Stimulated activated naive B cell treated with anti-CD40 and anti-IgM and Interleukin-4, amounts not matched to agents 10 μg/mL and 1 μg/mL and 100 μg/mL, for 72 hours (primary cell): ENCODE results near the gene DRC3.

ENCODE experiments used
- ATAC-seq, 2 donors: fragments of 150-1000 bp; cut with Tn5 transposase; replicated peaks; 2 replicates each; pipeline ENCODE4 v1.10.0; 2021; ENCODE audit warnings: moderate library complexity in 1 of 2
- DNase-seq: peaks from one replicate; pipeline ENCODE4 v3.0.0; 2021
- H3K27ac Mint-ChIP-seq: one replicate; pipeline ENCODE4 v1.8.0; 2022; ENCODE audit warnings: mild to moderate bottlenecking, mixed read lengths
- H3K27me3 Mint-ChIP-seq, 2 donors: one replicate each; pipeline ENCODE4 v1.8.0; 2022; ENCODE audit warnings: mixed read lengths in 2 of 2
- H3K36me3 Mint-ChIP-seq, 2 donors: one replicate each; pipeline ENCODE4 v1.8.0; 2022; ENCODE audit warnings: mixed read lengths in 2 of 2, mild to moderate bottlenecking in 1 of 2
- H3K4me1 Mint-ChIP-seq, 2 donors: one replicate each; pipeline ENCODE4 v1.8.0; 2022; ENCODE audit warnings: mixed read lengths in 2 of 2, mild to moderate bottlenecking in 1 of 2
- H3K4me3 Mint-ChIP-seq, 2 donors: one replicate each; pipeline ENCODE4 v1.8.0; 2022; ENCODE audit warnings: mild to moderate bottlenecking in 2 of 2, mixed read lengths in 2 of 2, moderate library complexity in 1 of 2
- H3K9me3 Mint-ChIP-seq, 2 donors: one replicate each; pipeline ENCODE4 v1.8.0; 2022; ENCODE audit warnings: mixed read lengths in 2 of 2, mild to moderate bottlenecking in 1 of 2

Gene DRC3

GRCh38 chr17:18021372-18021771, 48.7 kb downstream of the DRC3 start:
- no peak for ATAC-seq
- no peaks in the 10 kb centered on the region for H3K9me3 Mint-ChIP-seq

GRCh38 chr17:18025241-18025944, 52.7 kb downstream of the DRC3 start:
- Mint-ChIP-seq H3K27me3 (no peaks in the 10 kb centered on the region), H3K9me3 (no peaks in the 10 kb centered on the region), H3K36me3 (peaks cover 14% of the 10 kb centered on the region in 2 donors), H3K4me1 (peaks cover 0 to 5% of the 10 kb centered on the region in 2 donors), H3K4me3 (no peak overlapping the region), H3K27ac (no peak overlapping the region)
- DNase-seq (no peak), ATAC-seq (no peak)

More at GRCh38 chr17:18021372-18021771, 48.7 kb downstream of the DRC3 start:
- peaks cover 26 to 28% of the 10 kb centered on the region in 2 donors for H3K36me3 Mint-ChIP-seq
- H3K4me1 Mint-ChIP-seq = peaks cover 6% of the 10 kb centered on the region in 2 donors
- no peak for DNase-seq
- H3K27me3 Mint-ChIP-seq = no peaks in the 10 kb centered on the region
- H3K4me3 Mint-ChIP-seq = no peak overlapping the region
- H3K27ac Mint-ChIP-seq = no peak overlapping the region

- Mint-ChIP-seq H3K27me3 (no peaks in the 10 kb centered on the region), H3K4me1 (peaks cover 0 to 5% of the 10 kb centered on the region in 2 donors), H3K9me3 (no peaks in the 10 kb centered on the region), H3K4me3 (no peak overlapping the region), H3K36me3 (peaks cover 12% of the 10 kb centered on the region in 2 donors), H3K27ac (no peak overlapping the region)
- no peak for ATAC-seq
- no peak for DNase-seq
Measured at GRCh38 chr17:18025945-18026776, 53.5 kb downstream of the DRC3 start.

- Mint-ChIP-seq H3K27me3 (no peaks in the 10 kb centered on the region), H3K4me1 (peaks cover 8 to 11% of the 10 kb centered on the region in 2 donors), H3K27ac (no peak overlapping the region), H3K9me3 (no peaks in the 10 kb centered on the region), H3K4me3 (no peak overlapping the region), H3K36me3 (peaks cover 7% of the 10 kb centered on the region in 2 donors)
- ATAC-seq (no peak), DNase-seq (no peak)
Measured at GRCh38 chr17:18027280-18027679, 54.6 kb downstream of the DRC3 start.

GRCh38 chr17:18028114-18028951, 55.7 kb downstream of the DRC3 start:
- peaks cover 18% of the 10 kb centered on the region in 2 donors for H3K4me1 Mint-ChIP-seq
- no peak overlapping the region for H3K4me3 Mint-ChIP-seq
- DNase-seq (no peak), ATAC-seq (no peak)
- H3K36me3 Mint-ChIP-seq = peaks cover 7 to 11% of the 10 kb centered on the region in 2 donors
- H3K27me3 Mint-ChIP-seq = no peaks in the 10 kb centered on the region
- H3K27ac Mint-ChIP-seq = no peak overlapping the region
- H3K9me3 Mint-ChIP-seq = no peaks in the 10 kb centered on the region

- DNase-seq (no peak), ATAC-seq (no peak)
- H3K27ac Mint-ChIP-seq = no peak overlapping the region
- peaks cover 7 to 11% of the 10 kb centered on the region in 2 donors for H3K36me3 Mint-ChIP-seq
- no peak overlapping the region for H3K4me3 Mint-ChIP-seq
- H3K4me1 Mint-ChIP-seq = peaks cover 24 to 26% of the 10 kb centered on the region in 2 donors
- no peaks in the 10 kb centered on the region for H3K27me3 Mint-ChIP-seq
- H3K9me3 Mint-ChIP-seq = no peaks in the 10 kb centered on the region
Measured at GRCh38 chr17:18028952-18029540, 56.4 kb downstream of the DRC3 start.

- Mint-ChIP-seq H3K27ac (peak overlapping the region; percentile 14), H3K27me3 (no peaks in the 10 kb centered on the region), H3K4me1 (peaks cover 24 to 38% of the 10 kb centered on the region in 2 donors), H3K4me3 (no peak overlapping the region), H3K9me3 (no peaks in the 10 kb centered on the region), H3K36me3 (peaks cover 9 to 12% of the 10 kb centered on the region in 2 donors)
- DNase-seq (no peak), ATAC-seq (no peak)
Measured at GRCh38 chr17:18031955-18032354, 59.3 kb downstream of the DRC3 start.

- DNase-seq = peak; percentile 47
- peaks cover 36 to 53% of the 10 kb centered on the region in 2 donors for H3K4me1 Mint-ChIP-seq
Measured at GRCh38 chr17:18033442-18034099, 60.9 kb downstream of the DRC3 start.

GRCh38 chr17:18035704-18036103, 63.0 kb downstream of the DRC3 start:
- no peaks in the 10 kb centered on the region for H3K9me3 Mint-ChIP-seq
- no peaks in the 10 kb centered on the region for H3K27me3 Mint-ChIP-seq
- ATAC-seq (no peak), DNase-seq (no peak)
- peaks cover 43 to 63% of the 10 kb centered on the region in 2 donors for H3K4me1 Mint-ChIP-seq
- peaks cover 8 to 12% of the 10 kb centered on the region in 2 donors for H3K36me3 Mint-ChIP-seq
- no peak overlapping the region for H3K27ac Mint-ChIP-seq
- H3K4me3 Mint-ChIP-seq = no peak overlapping the region

More at GRCh38 chr17:18033442-18034099, 60.9 kb downstream of the DRC3 start:
- Mint-ChIP-seq H3K27ac (peak overlapping the region; percentile 69), H3K4me3 (no peak overlapping the region), H3K27me3 (no peaks in the 10 kb centered on the region), H3K36me3 (peaks cover 8 to 12% of the 10 kb centered on the region in 2 donors), H3K9me3 (no peaks in the 10 kb centered on the region)
- peak; percentile 82 to 85 for ATAC-seq

- H3K27me3 Mint-ChIP-seq = no peaks in the 10 kb centered on the region
- H3K36me3 Mint-ChIP-seq = peaks cover 8 to 11% of the 10 kb centered on the region in 2 donors
- no peaks in the 10 kb centered on the region for H3K9me3 Mint-ChIP-seq
- H3K4me1 Mint-ChIP-seq = peaks cover 46 to 69% of the 10 kb centered on the region in 2 donors
- ATAC-seq = no peak
- peak overlapping the region; percentile 84 for H3K27ac Mint-ChIP-seq
- no peak for DNase-seq
- peak overlapping the region; percentile 83 to 87 for H3K4me3 Mint-ChIP-seq
Measured at GRCh38 chr17:18037486-18037885, 64.8 kb downstream of the DRC3 start.

- Mint-ChIP-seq H3K36me3 (peaks cover 8 to 11% of the 10 kb centered on the region in 2 donors), H3K4me3 (peak overlapping the region; percentile 83 to 87), H3K9me3 (no peaks in the 10 kb centered on the region), H3K27me3 (no peaks in the 10 kb centered on the region), H3K27ac (peak overlapping the region; percentile 84), H3K4me1 (peaks cover 43 to 66% of the 10 kb centered on the region in 2 donors)
- ATAC-seq (peak; percentile 49 to 56), DNase-seq (peak; percentile 42)
Measured at GRCh38 chr17:18038149-18038850, 65.6 kb downstream of the DRC3 start.

- peaks cover 37 to 59% of the 10 kb centered on the region in 2 donors for H3K4me1 Mint-ChIP-seq
- peak; percentile 86 to 91 for ATAC-seq
- DNase-seq = peak; percentile 100
- H3K27ac Mint-ChIP-seq = peak within 1 kb of the TSS; percentile 94
- H3K27me3 Mint-ChIP-seq = no peaks in the 10 kb centered on the region
- H3K9me3 Mint-ChIP-seq = no peaks in the 10 kb centered on the region
- peaks cover 8 to 11% of the 10 kb centered on the region in 2 donors for H3K36me3 Mint-ChIP-seq
- H3K4me3 Mint-ChIP-seq = peak within 1 kb of the TSS; percentile 83 to 91
Measured at GRCh38 chr17:18038861-18039534, 66.3 kb downstream of the DRC3 start, which contains the start of the genes ATPAF2 and GID4. Gene ATPAF2 (minus strand): TSS chr17:18039168. CDS start chr17:18039013, 155 bp downstream. Gene GID4 (plus strand): TSS chr17:18039408. CDS start chr17:18039465, 57 bp downstream.
